ENCODE measurements around the gene C2orf69. TPM values are rescaled to one million over a fixed set of nuclear protein-coding genes. Genes with fewer than 3 reads are reported as not detected.
A peak's percentile ranks its signal among the peaks of the same experiment; 100 is the strongest.

C2orf69 gene
- total and polyA plus RNA-seq, 7 experiments from 2014 or later, result 10.1 to 15.4 (median 11.2) TPM

DNA sequence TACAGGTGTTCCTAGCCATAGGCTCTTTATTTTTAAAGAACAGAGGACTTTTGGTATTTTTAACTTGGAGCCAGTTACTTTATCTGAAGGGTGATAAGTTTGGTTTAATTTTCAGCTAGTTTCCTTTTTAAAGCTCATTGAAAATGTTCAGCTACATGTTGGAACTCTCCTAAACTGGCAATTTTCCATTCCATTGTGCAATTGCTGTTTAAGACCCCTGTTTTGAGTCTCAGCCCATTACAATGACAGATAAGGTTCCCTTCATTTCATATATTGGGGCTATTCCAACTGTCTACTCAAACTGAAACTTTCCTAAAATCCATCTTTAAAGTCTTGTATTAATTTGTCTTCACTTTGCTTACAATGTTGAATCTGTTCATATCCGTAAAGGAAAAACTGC lies 55.9 kb downstream of the C2orf69 start:
- no peak overlapping the region for H3K27ac ChIP-seq (ENCODE audit: low read depth, low read length)
- intact Hi-C loops (cut with micrococcal nuclease), result no loop called here
- H3K9me3 ChIP-seq (ENCODE audit: control insufficient read depth in 2 of 3, low read length in 3 of 3), result no peaks in the 10 kb centered on the region
- no peaks in the 10 kb centered on the region for H3K4me1 ChIP-seq (ENCODE audit: control insufficient read depth in 2 of 2, insufficient read depth in 2 of 2, low read length in 2 of 2)
- Mint-ChIP-seq H3K27ac (peak overlapping the region in 1 of 9 donors; percentile 31), H3K27me3 (no peaks in the 10 kb centered on the region), H3K9me3 (no peaks in the 10 kb centered on the region), H3K36me3 (peaks cover 5 to 38% (median 12%) of the 10 kb centered on the region in 5 donors), H3K4me3 (no peak overlapping the region), H3K4me1 (peaks cover 0 to 6% (median 0%) of the 10 kb centered on the region in 7 donors)
- H3K4me3 ChIP-seq (ENCODE audit: low read length), result no peak overlapping the region
- H3K27me3 ChIP-seq (ENCODE audit: control insufficient read depth in 2 of 2, insufficient read depth in 2 of 2, low read length in 2 of 2), result no peaks in the 10 kb centered on the region
- ChIA-PET POLR2A (interaction anchor here (0.6 kb wide), 1 partner anchor 25 kb away, joined by 4 read pairs; no protein-coding TSS in a partner anchor), CTCF (no interaction called here)
- DNase-seq (no peak), ATAC-seq (no peak)
- H3K36me3 ChIP-seq (ENCODE audit: control insufficient read depth in 2 of 3, insufficient read depth in 3 of 3, low read length in 3 of 3), result peaks cover 0 to 35% (median 14%) of the 10 kb centered on the region in 3 experiments

DNA sequence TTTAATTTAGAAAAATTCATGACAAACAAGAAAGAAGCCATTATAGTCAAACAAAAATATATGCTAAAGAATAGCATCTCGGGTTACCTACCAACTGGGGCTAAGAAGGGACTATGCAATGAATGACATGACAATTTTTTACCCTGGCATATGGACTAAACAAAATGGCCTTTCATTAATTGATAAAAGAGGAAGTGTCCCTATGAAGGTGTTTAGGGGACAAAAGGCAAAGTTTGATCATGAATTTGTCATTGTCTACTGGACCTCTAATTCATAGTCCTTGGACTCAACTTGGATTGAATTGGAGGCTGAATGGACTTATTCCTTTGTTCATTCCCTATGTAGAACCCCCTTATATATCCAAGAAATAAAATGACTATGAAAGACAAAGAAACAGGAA lies 57.0 kb downstream of the C2orf69 start:
- ATAC-seq, result no peak
- no peak for DNase-seq
- no peaks in the 10 kb centered on the region for H3K4me1 ChIP-seq (ENCODE audit: control insufficient read depth in 2 of 2, insufficient read depth in 2 of 2, low read length in 2 of 2)
- H3K9me3 ChIP-seq (ENCODE audit: control insufficient read depth in 2 of 3, low read length in 3 of 3), result no peaks in the 10 kb centered on the region
- H3K27me3 Mint-ChIP-seq, result no peaks in the 10 kb centered on the region
- H3K4me3 ChIP-seq (ENCODE audit: low read length), result no peak overlapping the region
- H3K27ac ChIP-seq (ENCODE audit: low read depth, low read length), result no peak overlapping the region
- POLR2A ChIA-PET, result no interaction called here
- H3K27me3 ChIP-seq (ENCODE audit: control insufficient read depth in 2 of 2, insufficient read depth in 2 of 2, low read length in 2 of 2), result no peaks in the 10 kb centered on the region
- H3K4me1 Mint-ChIP-seq, result no peaks in the 10 kb centered on the region
- H3K36me3 ChIP-seq (ENCODE audit: control insufficient read depth in 2 of 3, insufficient read depth in 3 of 3, low read length in 3 of 3), result peaks cover 0 to 27% (median 6%) of the 10 kb centered on the region in 3 experiments
- peaks cover 0 to 31% (median 6%) of the 10 kb centered on the region in 5 donors for H3K36me3 Mint-ChIP-seq
- H3K9me3 Mint-ChIP-seq, result peaks cover 0 to 1% (median 0%) of the 10 kb centered on the region in 11 donors
- no peak overlapping the region for H3K4me3 Mint-ChIP-seq
- CTCF ChIA-PET, result no interaction called here
- intact Hi-C loops (cut with micrococcal nuclease), result no loop called here
- no peak overlapping the region for H3K27ac Mint-ChIP-seq

DNA sequence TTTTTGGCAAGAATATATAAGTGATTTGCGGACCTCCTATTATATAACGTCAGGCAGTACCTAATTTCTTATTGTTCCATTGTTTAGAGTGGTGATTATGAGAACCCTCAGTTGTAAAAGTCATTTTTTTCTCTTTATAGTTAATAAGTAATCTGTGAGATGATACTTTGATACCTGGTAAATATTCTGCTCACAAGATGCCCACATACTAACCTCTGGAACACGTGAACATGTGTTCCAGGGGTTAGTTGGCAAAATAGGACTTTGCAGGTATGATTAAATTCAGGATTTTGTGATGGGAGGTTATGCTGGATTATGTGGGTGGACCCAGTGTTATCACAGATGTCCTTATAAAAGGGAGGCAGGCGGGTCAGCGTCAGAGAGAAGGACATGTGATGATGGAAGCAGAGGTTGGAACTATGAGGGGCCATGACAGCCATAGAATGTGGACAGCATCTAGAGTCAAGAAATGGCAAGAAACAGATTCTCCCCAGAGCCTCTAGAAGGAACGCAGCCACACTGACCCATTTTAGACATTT lies 61.1 kb downstream of the C2orf69 start:
- CTCF ChIA-PET, result no interaction called here
- H3K27ac Mint-ChIP-seq, result peak overlapping the region in 2 of 9 donors; percentile 15 to 35
- H3K4me1 Mint-ChIP-seq, result peaks cover 0 to 2% (median 0%) of the 10 kb centered on the region in 7 donors

DNA sequence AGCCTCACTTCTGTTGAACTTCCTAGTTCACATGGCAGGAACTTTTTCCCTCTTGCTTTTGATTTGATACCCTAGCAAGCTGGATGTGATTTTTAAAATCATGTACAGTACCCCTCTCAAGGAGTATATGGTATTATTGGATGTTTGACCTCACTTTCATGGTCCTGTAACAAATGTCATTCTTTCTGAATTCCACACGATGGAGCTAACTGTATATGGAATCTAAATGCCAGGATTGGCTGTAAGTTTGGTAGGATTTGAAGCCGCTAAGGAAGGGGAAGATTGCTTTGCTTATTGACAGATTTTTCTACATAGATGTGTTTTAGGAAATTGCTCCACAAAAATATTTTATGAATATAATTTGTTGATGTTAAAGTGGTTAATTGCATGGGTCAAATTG lies 62.6 kb downstream of the C2orf69 start:
- Histone ChIP-seq H3K27ac (ENCODE audit: low read depth, low read length) (no peak overlapping the region), H3K36me3 (ENCODE audit: control insufficient read depth in 2 of 3, insufficient read depth in 3 of 3, low read length in 3 of 3) (no peaks in the 10 kb centered on the region), H3K4me1 (ENCODE audit: control insufficient read depth in 2 of 2, insufficient read depth in 2 of 2, low read length in 2 of 2) (no peaks in the 10 kb centered on the region), H3K4me3 (ENCODE audit: low read length) (no peak overlapping the region), H3K9me3 (ENCODE audit: control insufficient read depth in 2 of 3, low read length in 3 of 3) (no peaks in the 10 kb centered on the region), H3K27me3 (ENCODE audit: control insufficient read depth in 2 of 2, insufficient read depth in 2 of 2, low read length in 2 of 2) (no peaks in the 10 kb centered on the region)
- Mint-ChIP-seq H3K27ac (peak overlapping the region in 1 of 9 donors; percentile 46), H3K9me3 (peaks cover 0 to 2% (median 0%) of the 10 kb centered on the region in 11 donors), H3K4me3 (no peak overlapping the region), H3K27me3 (no peaks in the 10 kb centered on the region), H3K4me1 (peaks cover 0 to 15% (median 0%) of the 10 kb centered on the region in 7 donors), H3K36me3 (peaks cover 0 to 9% (median 0%) of the 10 kb centered on the region in 5 donors)
- no peak for DNase-seq
- intact Hi-C loops (cut with micrococcal nuclease), result no loop called here
- no peak for ATAC-seq
- ChIA-PET CTCF (interaction anchor here (0.9 to 1.6 kb wide), 3 partner anchors 12 to 508 kb away, joined by 3 to 13 read pairs (median 3); no protein-coding TSS in a partner anchor), POLR2A (interaction anchor here (0.7 kb wide), 1 partner anchor 446 kb away, joined by 4 read pairs; no protein-coding TSS in a partner anchor)

More for the DNA sequence above, 61.1 kb downstream of the C2orf69 start:
- Mint-ChIP-seq H3K36me3 (peaks cover 0 to 17% (median 0%) of the 10 kb centered on the region in 5 donors), H3K4me3 (no peak overlapping the region), H3K9me3 (peaks cover 0 to 2% (median 0%) of the 10 kb centered on the region in 11 donors), H3K27me3 (no peaks in the 10 kb centered on the region)
- DNase-seq (no peak), ATAC-seq (no peak)
- peaks cover 0 to under 1% (median 0%) of the 10 kb centered on the region in 3 experiments for H3K36me3 ChIP-seq (ENCODE audit: control insufficient read depth in 2 of 3, insufficient read depth in 3 of 3, low read length in 3 of 3)
- intact Hi-C loops (cut with micrococcal nuclease), result no loop called here
- no peak overlapping the region for H3K4me3 ChIP-seq (ENCODE audit: low read length)
- POLR2A ChIA-PET, result no interaction called here
- no peaks in the 10 kb centered on the region for H3K9me3 ChIP-seq (ENCODE audit: control insufficient read depth in 2 of 3, low read length in 3 of 3)
- no peak overlapping the region for H3K27ac ChIP-seq (ENCODE audit: low read depth, low read length)
- H3K27me3 ChIP-seq (ENCODE audit: control insufficient read depth in 2 of 2, insufficient read depth in 2 of 2, low read length in 2 of 2), result no peaks in the 10 kb centered on the region
- H3K4me1 ChIP-seq (ENCODE audit: control insufficient read depth in 2 of 2, insufficient read depth in 2 of 2, low read length in 2 of 2), result no peaks in the 10 kb centered on the region

DNA sequence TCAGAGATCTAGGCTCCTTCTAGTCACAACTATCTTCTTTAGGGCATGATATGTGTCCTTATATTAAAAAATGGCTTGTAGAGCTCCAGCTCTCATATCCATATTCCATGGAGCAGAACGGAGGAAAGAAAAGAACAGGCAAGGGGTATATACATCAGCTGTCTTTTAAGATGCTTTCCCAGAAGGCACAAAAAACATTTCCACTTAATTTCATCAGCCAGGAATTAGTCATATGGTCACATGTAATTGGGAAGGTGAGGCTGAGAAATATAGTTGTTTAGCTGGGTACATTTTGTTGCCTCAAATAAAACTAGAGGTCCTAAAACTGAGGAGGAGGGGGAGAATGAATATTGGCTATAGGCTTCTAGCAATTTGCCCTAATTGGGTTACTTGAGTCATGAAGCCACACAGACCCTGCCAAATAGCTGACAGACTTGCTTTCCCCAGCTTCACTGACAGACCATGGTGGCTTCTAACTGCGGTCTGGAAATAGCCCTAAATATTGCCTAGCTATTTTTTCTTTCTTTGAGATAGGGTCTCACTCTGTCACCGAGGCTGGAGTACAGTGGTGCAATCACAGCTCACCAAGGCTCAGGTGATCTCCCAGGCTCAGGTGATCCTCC lies 64.3 kb downstream of the C2orf69 start:
- H3K36me3 ChIP-seq (ENCODE audit: control insufficient read depth in 2 of 3, insufficient read depth in 3 of 3, low read length in 3 of 3), result no peaks in the 10 kb centered on the region
- Mint-ChIP-seq H3K27me3 (peaks cover 0 to 2% (median 0%) of the 10 kb centered on the region in 5 donors), H3K27ac (no peak overlapping the region), H3K36me3 (peaks cover 0 to 9% (median 0%) of the 10 kb centered on the region in 5 donors), H3K4me1 (peaks cover 0 to 24% (median 0%) of the 10 kb centered on the region in 7 donors), H3K4me3 (no peak overlapping the region), H3K9me3 (peaks cover 0 to 2% (median 0%) of the 10 kb centered on the region in 11 donors)
- H3K9me3 ChIP-seq (ENCODE audit: control insufficient read depth in 2 of 3, low read length in 3 of 3), result no peaks in the 10 kb centered on the region
- CTCF ChIA-PET, result interaction anchor here (0.7 to 1.1 kb wide), 2 partner anchors 14 to 506 kb away, joined by 3 read pairs; no protein-coding TSS in a partner anchor
- H3K27me3 ChIP-seq (ENCODE audit: control insufficient read depth in 2 of 2, insufficient read depth in 2 of 2, low read length in 2 of 2), result no peaks in the 10 kb centered on the region
- H3K4me3 ChIP-seq (ENCODE audit: low read length), result no peak overlapping the region
- ATAC-seq (no peak), DNase-seq (no peak)
- no peaks in the 10 kb centered on the region for H3K4me1 ChIP-seq (ENCODE audit: control insufficient read depth in 2 of 2, insufficient read depth in 2 of 2, low read length in 2 of 2)
- H3K27ac ChIP-seq (ENCODE audit: low read depth, low read length), result no peak overlapping the region
- intact Hi-C loops (cut with micrococcal nuclease), result loop anchor here in 1 of 2 donors (5.0 kb wide), 1 partner anchor 887 kb away; the partner anchor contains the start of gene CLK1
- POLR2A ChIA-PET, result interaction anchor here (0.8 kb wide), 1 partner anchor 184 kb away, joined by 3 read pairs; no protein-coding TSS in a partner anchor

Measured in naive thymus-derived CD4-positive, alpha-beta T cell (primary cell).